OCI-LY1 (cell line): ENCODE measurements around the gene GTF3C1.

Source experiments
- CTCF ChIP-seq: fragments of 200-600 bp; sonication (generic), shearing (Covaris generic); IDR thresholded peaks from 2 replicates; pipeline ENCODE4 v1.5.1; 2017; ENCODE audit warnings: mild to moderate bottlenecking, antibody characterized with exemption, low read length, moderate library complexity, mixed read lengths
- EZH2 ChIP-seq: fragments of 200-600 bp; sonication (generic), shearing (Covaris generic); IDR thresholded peaks from 2 replicates; pipeline ENCODE4 v1.8.0; 2017; ENCODE audit warnings: borderline replicate concordance, mixed run types, mild to moderate bottlenecking, antibody characterized with exemption, low read length, moderate library complexity, mixed read lengths

- TF ChIP-seq CTCF (no peak), EZH2 (no peak)
Measured at GRCh38 chr16:27464626-27465482, 84.9 kb downstream of the GTF3C1 start.
